CD4-positive, alpha-beta T cell treated with Interferon alpha-2 for 1 hour (primary cell): ENCODE data around the gene ATP5MC3.

Experiments used
- DNase-seq, 2 donors: peaks; one replicate each; pipeline ENCODE4 v3.0.0-alpha.2; 2020 to 2022

The ATP5MC3 gene

DNA sequence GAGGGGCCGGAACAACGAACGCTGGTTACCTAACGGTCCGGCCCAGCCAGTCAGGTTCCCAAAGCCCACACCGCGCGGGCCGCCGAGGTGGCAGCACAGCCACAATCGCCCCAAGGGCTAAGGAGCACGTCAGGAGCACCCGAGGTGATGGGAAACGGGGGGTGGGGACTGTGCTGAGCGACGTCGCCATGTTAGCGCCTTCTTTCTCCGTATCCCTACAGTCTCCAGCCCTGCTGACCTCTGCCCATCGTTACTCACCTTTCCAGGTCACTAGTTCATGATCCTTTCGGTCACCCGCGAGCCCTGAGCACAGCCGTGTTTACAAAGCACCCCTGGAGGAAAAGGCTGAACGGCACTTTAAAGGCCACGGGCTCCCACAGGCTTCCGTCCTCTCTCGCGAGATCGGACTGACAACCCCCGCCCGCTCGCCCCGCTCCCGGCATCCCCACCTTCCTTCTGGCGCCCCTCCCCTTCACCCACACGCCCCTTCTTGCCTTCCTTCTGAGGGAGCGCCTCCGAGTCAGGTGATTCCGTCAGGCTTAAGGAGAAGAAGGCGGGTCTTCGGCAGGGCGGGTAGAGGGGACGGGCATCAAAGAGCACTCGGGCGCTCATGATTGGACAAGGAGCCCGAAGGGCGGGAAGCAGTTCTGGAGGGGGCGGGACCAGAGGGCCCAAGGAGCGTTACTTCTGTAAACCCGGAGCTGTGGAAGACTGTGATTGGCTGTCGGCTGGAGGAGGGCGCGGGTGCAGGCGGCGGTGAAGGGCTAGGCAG, 13.5 kb downstream of the ATP5MC3 start, which contains the start of gene ATF2:
Gene ATF2 (minus strand): TSS at position 412 of the 772 bp plus-strand sequence. CDS start 31,760 bp downstream, outside the sequence.
- DNase-seq: peak; percentile 99

- DNase-seq: no peak
These were observed 14.3 kb downstream of the ATP5MC3 start for GRCh38 chr2:175167076-175167791.

- DNase-seq: no peak
These were observed 15.2 kb downstream of the ATP5MC3 start for GRCh38 chr2:175166216-175166824.

GRCh38 chr2:175164235-175164634, 17.3 kb downstream of the ATP5MC3 start:
- no peak for DNase-seq

GRCh38 chr2:175158894-175159293, 22.6 kb downstream of the ATP5MC3 start:
- no peak for DNase-seq

DNA sequence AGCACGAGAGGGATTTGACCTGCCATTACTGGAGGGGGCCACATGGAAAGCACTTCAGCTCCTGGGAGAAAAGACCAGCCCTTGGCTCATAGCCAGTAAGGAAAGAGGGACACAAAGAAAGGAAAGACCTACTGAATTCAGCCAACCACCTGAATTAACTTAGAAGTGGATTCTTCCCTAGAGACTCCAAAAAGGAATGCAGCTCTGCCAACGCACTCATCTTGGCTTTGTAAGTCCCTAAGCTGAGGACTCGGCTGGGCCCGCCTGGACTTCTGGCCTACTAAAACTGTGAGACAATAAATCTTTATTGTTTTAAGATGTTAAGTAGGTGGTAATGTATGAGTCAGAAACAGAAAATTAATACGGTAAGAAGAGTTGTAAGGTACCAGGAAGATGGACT, 25.0 kb downstream of the ATP5MC3 start:
- no peak for DNase-seq

GRCh38 chr2:175154661-175155082, 26.8 kb downstream of the ATP5MC3 start:
- DNase-seq: no peak

GRCh38 chr2:175152242-175152641, 29.3 kb downstream of the ATP5MC3 start:
- no peak for DNase-seq

- DNase-seq: no peak
These were observed 29.7 kb downstream of the ATP5MC3 start for GRCh38 chr2:175151791-175152190.

GRCh38 chr2:175147186-175147585, 34.3 kb downstream of the ATP5MC3 start:
- no peak for DNase-seq

DNA sequence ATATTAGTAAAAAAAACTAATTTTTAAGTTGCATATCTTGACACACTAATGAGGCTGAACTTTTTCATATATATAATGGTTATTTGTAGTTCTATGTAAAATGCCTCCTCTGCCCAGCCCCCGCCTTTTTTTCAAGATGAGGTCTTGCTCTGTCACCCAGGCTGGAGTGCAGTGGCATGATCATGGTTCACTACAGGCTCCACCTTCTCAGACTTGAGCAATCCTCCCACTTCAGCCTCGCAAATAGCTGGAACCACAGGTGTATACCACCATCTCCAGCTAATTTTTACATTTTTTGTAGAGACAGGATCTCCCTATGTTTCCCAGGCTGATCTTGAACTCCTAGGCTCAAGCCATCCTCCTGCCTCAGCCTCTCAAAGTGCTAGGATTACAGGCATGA, 37.8 kb downstream of the ATP5MC3 start:
- DNase-seq: no peak

- DNase-seq: no peak
These were observed 38.3 kb downstream of the ATP5MC3 start for GRCh38 chr2:175143191-175143590.

DNA sequence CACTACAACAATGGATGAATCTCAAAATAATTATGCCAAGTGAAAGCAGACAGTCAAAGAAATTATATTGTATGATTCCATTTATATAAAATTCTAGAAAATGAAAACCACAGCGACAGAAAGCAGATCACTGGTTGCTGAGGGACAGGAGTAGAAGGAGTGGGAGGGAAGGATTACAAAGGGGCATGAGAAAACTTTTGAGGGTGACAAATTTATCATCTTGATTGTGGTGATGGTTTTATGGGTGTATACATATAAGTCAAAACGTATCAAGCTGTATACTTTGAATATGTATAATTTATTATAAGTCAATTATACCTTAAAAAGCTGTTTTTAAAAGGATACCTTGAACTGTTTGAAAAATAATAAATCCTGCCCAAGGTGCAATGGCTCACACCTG, 41.2 kb downstream of the ATP5MC3 start:
- DNase-seq: no peak

DNA sequence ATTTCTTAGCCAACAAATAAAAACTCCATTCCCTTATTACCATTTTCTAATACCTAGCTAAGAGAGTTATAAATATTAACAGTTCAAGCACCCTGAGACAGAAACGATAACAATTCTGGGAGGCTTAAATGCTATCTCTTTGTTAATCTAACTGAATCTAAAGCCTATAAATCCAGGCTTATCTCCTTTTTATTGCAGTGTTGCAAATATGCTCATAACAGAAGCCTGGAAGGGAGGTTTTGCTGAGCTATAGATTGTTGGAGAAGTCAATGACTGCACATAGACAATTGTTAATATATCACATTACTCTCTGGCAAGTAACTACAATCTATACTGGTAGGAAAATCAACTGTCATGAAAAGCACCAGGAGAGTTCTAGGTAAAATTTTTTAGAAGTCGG, 43.7 kb downstream of the ATP5MC3 start:
- no peak for DNase-seq

GRCh38 chr2:175136334-175137215, 44.9 kb downstream of the ATP5MC3 start:
- no peak for DNase-seq

GRCh38 chr2:175135862-175136261, 45.6 kb downstream of the ATP5MC3 start:
- no peak for DNase-seq

DNA sequence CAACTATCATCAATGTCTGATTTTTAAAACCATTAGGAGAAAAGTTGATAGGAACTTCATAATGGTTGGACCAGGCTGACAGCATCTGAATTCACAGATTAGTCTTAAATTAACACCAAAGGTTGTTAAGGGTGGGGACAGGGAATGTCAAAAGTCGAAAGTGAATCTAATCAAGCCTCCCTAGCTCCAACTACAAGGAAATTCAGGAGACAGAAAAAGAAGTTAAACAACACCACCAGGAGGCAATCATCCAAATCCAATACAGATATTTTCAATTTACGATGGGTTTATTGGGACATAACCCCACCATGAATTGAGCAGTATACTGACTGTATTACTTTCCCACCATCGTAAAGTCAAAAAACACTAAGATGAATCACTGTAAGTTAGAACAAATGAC, 46.3 kb downstream of the ATP5MC3 start:
- no peak for DNase-seq

GRCh38 chr2:175131252-175131651, 50.3 kb downstream of the ATP5MC3 start:
- no peak for DNase-seq

DNA sequence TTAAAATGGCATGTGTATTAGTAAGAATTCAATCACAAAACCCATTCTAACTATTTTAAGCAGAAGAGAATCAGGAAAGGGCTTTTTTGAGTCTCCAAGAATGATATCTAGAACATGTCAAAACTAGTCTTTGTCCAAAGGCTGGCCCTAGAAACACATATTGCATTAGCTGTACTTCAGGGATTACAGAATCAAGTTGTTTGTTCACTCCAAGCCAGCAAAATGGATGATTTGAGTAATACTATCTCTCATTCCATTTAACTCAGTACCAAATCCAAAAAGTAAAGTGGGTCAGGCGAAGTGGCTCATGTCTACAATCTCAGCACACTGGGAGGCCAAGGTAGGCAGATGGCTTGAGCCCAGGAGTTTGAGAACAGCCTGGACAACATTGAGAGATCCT, 54.8 kb downstream of the ATP5MC3 start:
- no peak for DNase-seq
